ENCODE measurements around the gene ZBTB22. TPM values are rescaled to one million over a fixed set of nuclear protein-coding genes. Genes with fewer than 3 reads are reported as not detected.
"Not testable (repeated sequence)": the region's sequence is repeated elsewhere in the genome, so short reads cannot be mapped to it uniquely, and the experiment has no call there.

Gene ZBTB22
- total and polyA plus RNA-seq, 4 donors = 1.6 to 7.8 (median 4.7) TPM

DNA sequence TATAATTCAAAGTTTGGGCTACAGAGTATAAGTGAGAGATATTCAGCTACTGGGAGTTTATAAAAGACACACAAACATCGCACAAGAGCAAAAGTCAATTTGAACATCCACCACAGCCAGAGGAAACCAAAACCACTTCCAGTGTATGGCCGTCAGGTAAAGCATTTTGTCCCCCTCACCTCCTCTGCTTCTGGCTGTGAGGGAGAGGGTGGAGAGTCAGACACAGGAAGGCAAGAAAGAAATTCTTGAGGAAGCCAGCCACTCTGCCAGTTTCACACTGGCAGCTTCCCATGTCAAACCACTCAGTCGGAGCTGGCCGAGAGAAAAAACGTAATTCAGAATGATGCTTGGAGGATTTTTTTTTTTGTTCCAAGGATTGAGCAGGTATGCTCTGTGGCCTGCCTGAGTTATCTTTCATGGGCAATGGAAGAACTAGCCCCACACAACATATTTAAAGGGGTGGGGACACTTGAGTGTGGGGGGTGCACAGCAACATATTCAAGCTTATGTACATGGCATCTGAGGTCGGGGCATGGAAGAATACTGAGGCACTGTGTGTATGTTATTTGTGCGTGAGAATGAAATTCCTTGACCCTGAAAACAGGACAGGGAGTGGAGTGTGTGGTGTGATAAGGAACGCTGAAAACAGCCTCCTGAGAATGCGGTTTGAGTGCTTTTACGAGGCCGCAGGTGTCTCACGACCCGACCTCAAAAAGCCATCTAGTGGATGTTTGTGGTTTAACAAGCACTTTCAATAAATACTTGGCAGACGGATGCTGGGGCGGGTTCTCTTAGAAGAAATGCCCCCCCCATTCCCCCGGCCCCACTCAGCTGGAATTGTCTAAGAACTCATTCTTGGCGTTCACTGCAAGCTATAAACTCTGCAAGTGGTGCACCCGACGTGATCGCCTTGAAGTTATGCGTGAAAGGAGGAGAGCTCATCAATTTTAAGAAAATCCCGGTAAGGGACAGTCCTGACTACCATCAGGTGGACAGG is 27.5 kb upstream of the ZBTB22 start:
- no peaks in the 10 kb centered on the region for H3K9me3 ChIP-seq (ENCODE audit: control insufficient read depth in 4 of 4, low read length in 3 of 4)
- H3K9ac ChIP-seq (ENCODE audit: low read depth in 1 of 2, low read length in 2 of 2) = peak overlapping the region in 1 of 2 donors; percentile 53
- no peak for DNase-seq (ENCODE audit: low spot score)
- no peaks in the 10 kb centered on the region for H3K36me3 ChIP-seq (ENCODE audit: control insufficient read depth in 4 of 4, insufficient read depth in 3 of 4, low read depth in 1 of 4, low read length in 3 of 4)
- peak overlapping the region in 1 of 2 donors; percentile 27 for H3K27ac ChIP-seq (ENCODE audit: low read depth in 1 of 2, low read length in 2 of 2)
- 23% methylated on average over 22 of the region's 22 CpGs for WGBS
- TF ChIP-seq GABPA (IDR thresholded peaks at IDR 0.05 in 1 of 2, conservative IDR thresholded peaks at IDR 0.05 in 1 of 2) = no peak
- TF ChIP-seq CTCF (IDR thresholded peaks at IDR 0.05; ENCODE audit: low read depth, low read length, missing input control) = peak; percentile 55
- TF ChIP-seq RAD21 (IDR thresholded peaks at IDR 0.05) = peak; percentile 72 to 83
- no peak overlapping the region for H3K4me3 ChIP-seq (ENCODE audit: low read depth in 1 of 3, low read length in 3 of 3)
- H3K27me3 ChIP-seq (ENCODE audit: control insufficient read depth in 4 of 4, insufficient read depth in 4 of 4, low read length in 3 of 4) = no peaks in the 10 kb centered on the region
- H3K4me1 ChIP-seq (ENCODE audit: control insufficient read depth in 4 of 4, insufficient read depth in 4 of 4, low read length in 3 of 4) = no peaks in the 10 kb centered on the region

GRCh38 chr6:33343953-33344611 is 26.5 kb upstream of the ZBTB22 start:
- no peaks in the 10 kb centered on the region for H3K27me3 ChIP-seq (ENCODE audit: control insufficient read depth in 4 of 4, insufficient read depth in 4 of 4, low read length in 3 of 4)
- no peak for TF ChIP-seq FOXA2 (IDR thresholded peaks at IDR 0.05)
- no peak for TF ChIP-seq JUND (IDR thresholded peaks at IDR 0.05)
- no peak for TF ChIP-seq SP1 (IDR thresholded peaks at IDR 0.05)
- TF ChIP-seq, protein P1, sequence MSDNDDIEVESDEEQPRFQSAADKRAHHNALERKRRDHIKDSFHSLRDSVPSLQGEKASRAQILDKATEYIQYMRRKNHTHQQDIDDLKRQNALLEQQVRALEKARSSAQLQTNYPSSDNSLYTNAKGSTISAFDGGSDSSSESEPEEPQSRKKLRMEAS (IDR thresholded peaks at IDR 0.05) = no peak
- no peak for TF ChIP-seq CTCF (IDR thresholded peaks at IDR 0.05; ENCODE audit: low read depth, low read length, missing input control)
- WGBS = 72% methylated on average over 6 of the region's 6 CpGs
- H3K27ac ChIP-seq (ENCODE audit: low read depth in 1 of 2, low read length in 2 of 2) = peak overlapping the region in 1 of 2 donors; percentile 31
- H3K4me1 ChIP-seq (ENCODE audit: control insufficient read depth in 4 of 4, insufficient read depth in 4 of 4, low read length in 3 of 4) = no peaks in the 10 kb centered on the region
- H3K9me3 ChIP-seq (ENCODE audit: control insufficient read depth in 4 of 4, low read length in 3 of 4) = no peaks in the 10 kb centered on the region
- no peaks in the 10 kb centered on the region for H3K36me3 ChIP-seq (ENCODE audit: control insufficient read depth in 4 of 4, insufficient read depth in 3 of 4, low read depth in 1 of 4, low read length in 3 of 4)
- no peak overlapping the region for H3K4me3 ChIP-seq (ENCODE audit: low read depth in 1 of 3, low read length in 3 of 3)
- H3K9ac ChIP-seq (ENCODE audit: low read depth in 1 of 2, low read length in 2 of 2) = peak overlapping the region in 1 of 2 donors; percentile 3
- DNase-seq (ENCODE audit: low spot score) = no peak

DNA sequence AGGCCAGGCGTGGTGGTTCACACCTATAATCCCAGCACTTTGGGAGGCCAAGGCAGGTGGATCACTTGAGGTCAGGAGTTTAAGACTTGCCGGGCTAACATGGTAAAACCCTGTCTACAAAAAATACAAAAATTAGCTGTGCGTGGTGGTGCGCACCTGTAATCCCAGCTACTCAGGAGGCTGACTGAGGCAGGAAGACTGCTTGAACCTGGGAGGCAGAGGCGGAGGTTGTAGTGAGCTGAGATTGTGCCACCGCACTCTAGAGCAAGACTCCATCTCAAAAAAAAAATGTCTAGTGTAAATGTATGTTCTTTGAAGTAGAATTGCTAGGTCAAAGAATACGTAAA is 26.0 kb upstream of the ZBTB22 start:
- not testable (repeated sequence) for H3K4me3 ChIP-seq (ENCODE audit: low read depth in 1 of 3, low read length in 3 of 3); H3K36me3 ChIP-seq (ENCODE audit: control insufficient read depth in 4 of 4, insufficient read depth in 3 of 4, low read depth in 1 of 4, low read length in 3 of 4); H3K4me1 ChIP-seq (ENCODE audit: control insufficient read depth in 4 of 4, insufficient read depth in 4 of 4, low read length in 3 of 4); H3K9me3 ChIP-seq (ENCODE audit: control insufficient read depth in 4 of 4, low read length in 3 of 4); DNase-seq (ENCODE audit: low spot score); H3K27me3 ChIP-seq (ENCODE audit: control insufficient read depth in 4 of 4, insufficient read depth in 4 of 4, low read length in 3 of 4); H3K9ac ChIP-seq (ENCODE audit: low read depth in 1 of 2, low read length in 2 of 2)
- 87% methylated on average over 7 of the region's 7 CpGs for WGBS
- H3K27ac ChIP-seq (ENCODE audit: low read depth in 1 of 2, low read length in 2 of 2) = peak overlapping the region in 1 of 2 donors; percentile 31

Data from liver (tissue), 9 donors.